GM18502 (cell line): ENCODE data around the gene DRC1.

Experiments used
- ATAC-seq: cut with Tn5 transposase; IDR thresholded peaks from one replicate; pipeline ENCODE4 v1.9.1; 2021; ENCODE audit warnings: mild to moderate bottlenecking; ENCODE audit not compliant: unreplicated experiment, poor library complexity

DRC1 gene

GRCh38 chr2:26487192-26487591 lies 85.5 kb downstream of the DRC1 start:
- no peak for ATAC-seq

- ATAC-seq = no peak
Observed at GRCh38 chr2:26488463-26489212, 86.9 kb downstream of the DRC1 start.

- ATAC-seq = no peak
Observed at GRCh38 chr2:26489213-26489850, 87.6 kb downstream of the DRC1 start.

- no peak for ATAC-seq
Observed at GRCh38 chr2:26491563-26492167, 89.9 kb downstream of the DRC1 start.

- ATAC-seq = no peak
Observed at GRCh38 chr2:26492749-26493515, 91.2 kb downstream of the DRC1 start.

- no peak for ATAC-seq
Observed at GRCh38 chr2:26493566-26493965, 91.8 kb downstream of the DRC1 start.

- ATAC-seq = no peak
Observed at GRCh38 chr2:26494199-26494598, 92.5 kb downstream of the DRC1 start.

- no peak for ATAC-seq
Observed at GRCh38 chr2:26494891-26495290, 93.2 kb downstream of the DRC1 start.

GRCh38 chr2:26495705-26496297 lies 94.1 kb downstream of the DRC1 start:
- no peak for ATAC-seq

- no peak for ATAC-seq
Observed at GRCh38 chr2:26500406-26500805, 98.7 kb downstream of the DRC1 start.

- ATAC-seq = no peak
Observed at GRCh38 chr2:26503231-26503880, 101.6 kb downstream of the DRC1 start.

GRCh38 chr2:26504002-26504401 lies 102.3 kb downstream of the DRC1 start:
- no peak for ATAC-seq

- ATAC-seq = no peak
Observed at GRCh38 chr2:26506279-26506678, 104.6 kb downstream of the DRC1 start.
